Neural crest cell (in vitro differentiated cells): ENCODE data around the gene WASF2. TPM values are rescaled to one million over a fixed set of nuclear protein-coding genes. Genes with fewer than 3 reads are reported as not detected.
"Not testable (repeated sequence)": the region's sequence is repeated elsewhere in the genome, so short reads cannot be mapped to it uniquely, and the experiment has no call there.

Experiments used
- DNase-seq: peaks from one replicate; pipeline ENCODE4 v3.0.0; 2021; ENCODE audit warnings: low read depth, mixed read lengths, low spot score
- H3K27ac Mint-ChIP-seq: one replicate; pipeline ENCODE4 v1.8.0; 2021; ENCODE audit warnings: mild to moderate bottlenecking, mixed read lengths; ENCODE audit not compliant: unreplicated experiment
- H3K27me3 Mint-ChIP-seq: 2 replicates; pipeline ENCODE4 v1.8.0; 2021; ENCODE audit warnings: low read depth, mild to moderate bottlenecking, mixed read lengths
- H3K36me3 Mint-ChIP-seq: 2 replicates; pipeline ENCODE4 v1.8.0; 2021; ENCODE audit warnings: low read depth, mild to moderate bottlenecking, mixed read lengths
- H3K4me1 Mint-ChIP-seq: 2 replicates; pipeline ENCODE4 v1.8.0; 2021; ENCODE audit warnings: mixed read lengths
- H3K4me3 Mint-ChIP-seq: one replicate; pipeline ENCODE4 v1.8.0; 2021; ENCODE audit warnings: mild to moderate bottlenecking, mixed read lengths
- H3K9me3 Mint-ChIP-seq: 2 replicates; pipeline ENCODE4 v1.8.0; 2021; ENCODE audit warnings: mixed read lengths
- CTCF ChIP-seq: fragments of 200-600 bp; sonication (generic); conservative IDR thresholded peaks from 2 replicates; pipeline ENCODE4 v1.5.0; 2021; ENCODE audit warnings: antibody characterized with exemption, mild to moderate bottlenecking
- total RNA-seq: library from RNA; stranded (reverse); gene quantifications from 2 replicates; pipeline ENCODE4 v1.2.1, GENCODE V29; 2021

The WASF2 gene
- total RNA-seq, 1 donor from 2014 or later: 81.9 TPM

GRCh38 chr1:27409669-27410068 lies 80.3 kb downstream of the WASF2 start:
- no peak for DNase-seq
- H3K27me3 Mint-ChIP-seq: no peaks in the 10 kb centered on the region
- H3K36me3 Mint-ChIP-seq: peaks cover 26% of the 10 kb centered on the region
- H3K9me3 Mint-ChIP-seq: no peaks in the 10 kb centered on the region
- H3K4me1 Mint-ChIP-seq: peaks cover 23% of the 10 kb centered on the region
- TF ChIP-seq CTCF: no peak
- H3K27ac Mint-ChIP-seq: no peak overlapping the region
- no peak overlapping the region for H3K4me3 Mint-ChIP-seq

GRCh38 chr1:27408151-27408550 lies 81.8 kb downstream of the WASF2 start:
- TF ChIP-seq CTCF: no peak
- peaks cover 38% of the 10 kb centered on the region for H3K4me1 Mint-ChIP-seq
- H3K27me3 Mint-ChIP-seq: no peaks in the 10 kb centered on the region
- no peak overlapping the region for H3K4me3 Mint-ChIP-seq
- no peaks in the 10 kb centered on the region for H3K9me3 Mint-ChIP-seq
- peaks cover 20% of the 10 kb centered on the region for H3K36me3 Mint-ChIP-seq
- no peak for DNase-seq
- peak overlapping the region; percentile 50 for H3K27ac Mint-ChIP-seq

- not testable (repeated sequence) for DNase-seq, H3K27ac Mint-ChIP-seq, H3K4me3 Mint-ChIP-seq, H3K9me3 Mint-ChIP-seq, H3K27me3 Mint-ChIP-seq
- H3K36me3 Mint-ChIP-seq: peaks cover 14% of the 10 kb centered on the region
- H3K4me1 Mint-ChIP-seq: peaks cover 43% of the 10 kb centered on the region
These were observed 83.2 kb downstream of the WASF2 start for GRCh38 chr1:27406791-27407190.

- DNase-seq: no peak
- no peaks in the 10 kb centered on the region for H3K27me3 Mint-ChIP-seq
- peaks cover 14% of the 10 kb centered on the region for H3K36me3 Mint-ChIP-seq
- H3K9me3 Mint-ChIP-seq: no peaks in the 10 kb centered on the region
- TF ChIP-seq CTCF: no peak
- no peak overlapping the region for H3K4me3 Mint-ChIP-seq
- peaks cover 47% of the 10 kb centered on the region for H3K4me1 Mint-ChIP-seq
- peak overlapping the region; percentile 89 for H3K27ac Mint-ChIP-seq
These were observed 83.6 kb downstream of the WASF2 start for GRCh38 chr1:27406362-27406680.

GRCh38 chr1:27405598-27406361 lies 84.2 kb downstream of the WASF2 start:
- Mint-ChIP-seq H3K36me3 (peaks cover 12% of the 10 kb centered on the region), H3K27ac (peak overlapping the region; percentile 89), H3K4me1 (peaks cover 50% of the 10 kb centered on the region)
- H3K9me3 Mint-ChIP-seq, DNase-seq, H3K4me3 Mint-ChIP-seq, H3K27me3 Mint-ChIP-seq: not testable (repeated sequence)

- Mint-ChIP-seq H3K4me3 (no peak overlapping the region), H3K27me3 (no peaks in the 10 kb centered on the region), H3K9me3 (no peaks in the 10 kb centered on the region), H3K27ac (no peak overlapping the region), H3K36me3 (peaks cover 10% of the 10 kb centered on the region), H3K4me1 (peaks cover 57% of the 10 kb centered on the region)
- TF ChIP-seq CTCF: no peak
- DNase-seq: no peak
These were observed 84.9 kb downstream of the WASF2 start for GRCh38 chr1:27405074-27405473.
